Measurements from ENCODE around the gene ZNF554. TPM values are rescaled to one million over a fixed set of nuclear protein-coding genes. Genes with fewer than 3 reads are reported as not detected.

ZNF554 gene
- total RNA-seq, 4 donors from 2014 or later, result 2.4 to 7.0 (median 3.0) TPM

DNA sequence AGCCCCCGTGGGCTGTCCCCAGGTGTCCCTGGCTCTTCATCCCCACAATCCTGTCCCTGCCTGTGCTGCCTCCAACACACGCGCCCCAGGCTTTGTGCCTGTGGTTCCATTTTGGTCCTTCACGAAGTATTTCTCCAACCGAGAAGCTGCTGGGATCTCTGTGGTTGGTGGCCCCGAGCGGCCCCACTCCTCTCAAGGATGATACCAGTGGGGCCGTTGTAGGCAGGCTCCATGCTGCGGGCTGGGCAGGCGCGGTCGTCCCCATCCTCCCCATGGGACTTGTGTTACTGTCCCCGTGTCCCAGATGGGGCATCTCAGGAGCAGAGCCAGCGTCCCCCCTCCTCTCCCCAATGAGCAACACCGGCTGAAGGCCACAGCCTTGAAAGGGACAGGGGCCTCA, 3.7 kb upstream of the ZNF554 start:
- no peak for TF ChIP-seq CTCF (IDR thresholded peaks at IDR 0.05; ENCODE audit: low read depth)

GRCh38 chr19:2816641-2817040, 3.0 kb upstream of the ZNF554 start:
- no peak for TF ChIP-seq CTCF (IDR thresholded peaks at IDR 0.05; ENCODE audit: low read depth)

DNA sequence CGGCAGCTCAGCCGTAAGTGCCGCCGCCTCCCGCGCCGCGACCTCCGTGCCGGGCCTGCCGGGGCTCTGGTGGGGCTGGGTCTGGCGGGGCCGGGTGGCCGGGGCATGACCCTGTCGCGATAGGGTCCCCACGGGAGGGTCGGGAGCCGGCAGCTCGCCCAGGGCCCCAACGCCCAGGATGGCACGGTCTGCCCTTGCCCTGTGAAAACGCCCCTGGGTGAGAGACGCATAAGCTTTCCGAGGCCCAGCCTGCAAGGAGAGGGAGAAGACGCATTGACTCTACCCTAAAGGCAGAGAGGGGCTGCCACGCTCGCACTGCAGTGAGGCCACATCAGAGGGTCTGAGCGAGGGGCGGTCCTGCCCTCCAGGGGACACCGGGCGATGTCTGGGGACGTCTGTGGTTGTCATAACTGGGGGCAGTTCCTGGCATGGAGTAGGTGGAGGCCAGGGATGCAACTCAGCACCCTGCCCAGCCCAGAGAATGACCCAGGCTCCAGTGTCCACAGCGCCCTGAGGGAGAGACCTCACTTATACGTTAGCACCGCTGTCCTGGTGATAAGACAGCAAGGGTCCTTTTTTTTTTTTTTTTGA, 539 bp downstream of the ZNF554 start:
- no peak for TF ChIP-seq CTCF (IDR thresholded peaks at IDR 0.05; ENCODE audit: low read depth)

GRCh38 chr19:2822846-2823245, 3.2 kb downstream of the ZNF554 start:
- no peak for TF ChIP-seq CTCF (IDR thresholded peaks at IDR 0.05; ENCODE audit: low read depth)

- TF ChIP-seq CTCF (IDR thresholded peaks at IDR 0.05; ENCODE audit: low read depth), result no peak
These were observed 4.0 kb downstream of the ZNF554 start for GRCh38 chr19:2823646-2824045.

DNA sequence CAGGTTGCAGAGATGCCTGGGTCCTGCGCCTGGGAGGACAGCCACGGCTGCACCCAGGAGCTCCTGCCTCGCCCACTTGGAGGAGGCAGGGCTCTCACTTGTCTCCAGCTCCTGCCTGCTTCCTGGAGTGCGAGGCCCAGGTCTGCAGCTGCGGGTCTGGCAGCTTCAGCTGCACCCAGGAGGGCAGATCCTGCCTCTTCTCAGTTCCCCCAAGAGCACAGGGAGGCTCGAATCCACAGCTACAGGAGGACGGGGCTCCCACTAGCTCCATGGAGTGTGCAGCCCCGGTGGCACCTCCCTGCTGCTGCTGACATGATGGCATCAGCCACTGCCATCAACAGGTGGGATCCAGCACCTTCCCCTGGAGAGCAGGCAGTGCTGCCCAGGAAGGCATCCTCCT, 4.5 kb downstream of the ZNF554 start:
- no peak for TF ChIP-seq CTCF (IDR thresholded peaks at IDR 0.05; ENCODE audit: low read depth)

GRCh38 chr19:2827022-2827421, 7.4 kb downstream of the ZNF554 start:
- TF ChIP-seq CTCF (IDR thresholded peaks at IDR 0.05; ENCODE audit: low read depth), result no peak

Data from subcutaneous adipose tissue (tissue), 4 donors.